Transverse colon (tissue), 4 donors: ENCODE data around the gene PAQR3. TPM values are rescaled to one million over a fixed set of nuclear protein-coding genes. Genes with fewer than 3 reads are reported as not detected.
A peak's percentile ranks its signal among the peaks of the same experiment; 100 is the strongest.

Source experiments
- DNase-seq: peaks from one replicate; pipeline ENCODE4 v3.0.0-alpha.2; 2019
- H3K27ac ChIP-seq, 4 donors: fragments of 200-600 bp; sonication (generic); 2 replicates each; pipeline ENCODE4 v1.5.1; 2016 to 2018; ENCODE audit warnings: inconsistent platforms in 4 of 4
- H3K27me3 ChIP-seq: fragments of 200-600 bp; sonication (generic); 2 replicates; pipeline ENCODE4 v1.5.1; 2017; ENCODE audit warnings: inconsistent platforms
- H3K36me3 ChIP-seq, 4 donors: fragments of 200-600 bp; sonication (generic); 2 replicates each; pipeline ENCODE4 v1.5.1; 2017 to 2019; ENCODE audit warnings: inconsistent platforms in 4 of 4
- H3K4me1 ChIP-seq, 4 donors: fragments of 200-600 bp; sonication (generic); 2 replicates each; pipeline ENCODE4 v1.5.1; 2017 to 2020; ENCODE audit warnings: inconsistent platforms in 4 of 4
- H3K4me3 ChIP-seq, 4 donors: fragments of 200-600 bp; sonication (generic); 1 replicate in 1 of 4; 2 replicates in 3 of 4; pipeline versions ENCODE4 v1.5.1 to v1.6.1; 2017 to 2019; ENCODE audit warnings: inconsistent platforms in 4 of 4
- H3K9me3 ChIP-seq, 2 donors: fragments of 200-600 bp; sonication (generic); 2 replicates each; pipeline ENCODE4 v1.5.1; 2017 to 2019; ENCODE audit warnings: inconsistent platforms in 2 of 2
- EP300 ChIP-seq: sonication (generic); formaldehyde crosslinking; IDR thresholded peaks from one replicate; pipeline ENCODE4 v1.6.1; 2017; ENCODE audit warnings: antibody characterized with exemption, low read depth
- POLR2A ChIP-seq: fragments of 450-650 bp; IDR thresholded peaks from one replicate; pipeline ENCODE4 v1.6.1; 2016; ENCODE audit warnings: antibody characterized with exemption, mild to moderate bottlenecking, moderate library complexity
- POLR2AphosphoS5 ChIP-seq, 3 donors: sonication (generic); formaldehyde crosslinking; IDR thresholded peaks; one replicate each; pipeline ENCODE4 v1.6.1; 2016; ENCODE audit warnings: antibody characterized with exemption in 3 of 3
- WGBS, 2 donors: methylation state at CpG; one replicate each; pipeline ENCODE4 v1.1.5; 2018; ENCODE audit warnings: low coverage in 1 of 2; 5-methylcytosine and 5-hydroxymethylcytosine counted together
- in situ Hi-C, 4 donors: fragments of 200-750 bp; cut with MboI; loops; one replicate each; pipeline versions ENCODE4 v1.15.0 to v1.15.1; 2017; ENCODE audit warnings: low sequenced_read_pairs in 3 of 4, low pct_ligation_motif_present in 1 of 4, low pct_unique_long_range_greater_than_20kb in 1 of 4
- intact Hi-C: fragments of 100-400 bp; cut with DNase I; formaldehyde crosslinking; loops from one replicate; pipeline ENCODE4 v1.15.1; 2023; ENCODE audit warnings: low total_unique reads
- total RNA-seq, 4 donors: library from RNA; depleted of rRNA; stranded (reverse); fragments of >200 nt; gene quantifications; one replicate each; pipeline ENCODE4 v1.1.0, GENCODE V29; 2016
- TF ChIP-seq, protein P1 (sequence below), 5 experiments: fragments of 200-600 bp in 3 of 5; fragments of 450-650 bp in 2 of 5; sonication (generic) in 3 of 5; IDR thresholded peaks; 1 replicate in 2 of 5; 2 replicates in 3 of 5; pipeline ENCODE4 v1.5.1; 2016 to 2017; ENCODE audit warnings: antibody characterized with exemption in 5 of 5, inconsistent platforms in 3 of 5, mild to moderate bottlenecking in 2 of 5, moderate library complexity in 1 of 5

The PAQR3 gene
- total RNA-seq, 4 donors from 2014 or later = 4.0 to 13.1 (median 12.7) TPM

GRCh38 chr4:78936989-78937388 is 2.2 kb downstream of the PAQR3 start:
- H3K4me3 ChIP-seq = no peak overlapping the region
- no peak overlapping the region for H3K27ac ChIP-seq
- 79 to 83% methylated on average over 2 to 4 of the region's 4 CpGs for WGBS, 2 donors
- intact Hi-C loops = no loop called here
- TF ChIP-seq, protein P1, sequence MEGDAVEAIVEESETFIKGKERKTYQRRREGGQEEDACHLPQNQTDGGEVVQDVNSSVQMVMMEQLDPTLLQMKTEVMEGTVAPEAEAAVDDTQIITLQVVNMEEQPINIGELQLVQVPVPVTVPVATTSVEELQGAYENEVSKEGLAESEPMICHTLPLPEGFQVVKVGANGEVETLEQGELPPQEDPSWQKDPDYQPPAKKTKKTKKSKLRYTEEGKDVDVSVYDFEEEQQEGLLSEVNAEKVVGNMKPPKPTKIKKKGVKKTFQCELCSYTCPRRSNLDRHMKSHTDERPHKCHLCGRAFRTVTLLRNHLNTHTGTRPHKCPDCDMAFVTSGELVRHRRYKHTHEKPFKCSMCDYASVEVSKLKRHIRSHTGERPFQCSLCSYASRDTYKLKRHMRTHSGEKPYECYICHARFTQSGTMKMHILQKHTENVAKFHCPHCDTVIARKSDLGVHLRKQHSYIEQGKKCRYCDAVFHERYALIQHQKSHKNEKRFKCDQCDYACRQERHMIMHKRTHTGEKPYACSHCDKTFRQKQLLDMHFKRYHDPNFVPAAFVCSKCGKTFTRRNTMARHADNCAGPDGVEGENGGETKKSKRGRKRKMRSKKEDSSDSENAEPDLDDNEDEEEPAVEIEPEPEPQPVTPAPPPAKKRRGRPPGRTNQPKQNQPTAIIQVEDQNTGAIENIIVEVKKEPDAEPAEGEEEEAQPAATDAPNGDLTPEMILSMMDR (IDR thresholded peaks at IDR 0.05) = no peak
- TF ChIP-seq POLR2A (no peak), EP300 (no peak), POLR2AphosphoS5 (IDR thresholded peaks at IDR 0.05) (no peak)
- no peaks in the 10 kb centered on the region for H3K27me3 ChIP-seq
- in situ Hi-C loops = no loop called here
- H3K9me3 ChIP-seq = no peaks in the 10 kb centered on the region
- no peaks in the 10 kb centered on the region for H3K36me3 ChIP-seq
- peaks cover 6 to 17% (median 9%) of the 10 kb centered on the region in 4 donors for H3K4me1 ChIP-seq
- DNase-seq = no peak

GRCh38 chr4:78930016-78930629 is 9.1 kb downstream of the PAQR3 start:
- intact Hi-C loops (no loop called here), in situ Hi-C loops (no loop called here)
- no peak for DNase-seq
- no peak overlapping the region for H3K27ac ChIP-seq
- TF ChIP-seq POLR2AphosphoS5 (IDR thresholded peaks at IDR 0.05) (no peak), EP300 (no peak), POLR2A (no peak)
- TF ChIP-seq, protein P1 (IDR thresholded peaks at IDR 0.05) = no peak
- 95 to 97% methylated on average over 6 of the region's 6 CpGs for WGBS, 2 donors
- no peaks in the 10 kb centered on the region for H3K27me3 ChIP-seq
- H3K4me3 ChIP-seq = no peak overlapping the region
- no peaks in the 10 kb centered on the region for H3K9me3 ChIP-seq
- peaks cover 0 to 10% (median 0%) of the 10 kb centered on the region in 4 donors for H3K36me3 ChIP-seq
- peaks cover 0 to 6% (median 0%) of the 10 kb centered on the region in 4 donors for H3K4me1 ChIP-seq

DNA sequence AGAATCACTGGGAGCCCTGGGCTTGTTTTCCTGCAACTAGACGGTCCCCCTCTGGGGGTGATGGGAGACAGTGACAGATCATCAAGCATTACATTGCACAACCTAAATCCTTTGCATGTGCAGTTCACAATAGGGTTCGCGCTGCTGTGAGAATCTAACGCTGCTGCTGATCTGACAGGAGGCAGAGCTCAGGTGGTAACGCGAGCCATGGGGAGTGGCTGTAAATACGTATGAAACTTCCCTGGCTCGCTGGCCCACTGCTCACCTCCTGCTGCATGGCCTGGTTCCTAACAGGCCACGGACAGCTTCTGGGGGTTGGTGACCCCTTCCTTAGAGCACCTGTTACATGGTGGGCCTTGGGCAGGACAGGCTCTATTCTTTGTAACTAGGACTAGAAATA is 10.4 kb downstream of the PAQR3 start:
- WGBS, 2 donors = 96% methylated on average over 9 of the region's 9 CpGs; no CpG with 5 or more reads in 1 of the 2 donors

DNA sequence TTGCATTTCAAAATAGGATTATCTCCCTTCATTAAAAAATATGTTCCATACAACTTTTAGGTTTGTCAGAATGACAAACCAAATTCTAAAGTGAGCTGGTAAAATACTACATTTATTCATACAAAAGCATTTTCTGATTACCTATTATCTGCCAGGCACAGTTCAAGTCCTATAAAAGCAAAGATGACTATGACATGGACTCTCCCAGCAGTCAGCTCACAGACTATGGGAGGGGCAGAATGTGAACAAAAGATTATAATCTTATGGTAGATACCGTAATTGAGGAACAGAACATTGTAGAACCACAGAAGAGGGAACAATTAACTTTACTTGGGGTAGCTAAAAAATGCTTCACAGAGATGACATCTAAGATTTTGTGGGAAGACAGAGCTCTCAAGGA is 12.4 kb downstream of the PAQR3 start:
- H3K9me3 ChIP-seq = no peaks in the 10 kb centered on the region
- H3K36me3 ChIP-seq = peaks cover 0 to 10% (median 0%) of the 10 kb centered on the region in 4 donors
- intact Hi-C loops (no loop called here), in situ Hi-C loops (no loop called here)
- TF ChIP-seq POLR2AphosphoS5 (IDR thresholded peaks at IDR 0.05) = no peak
- TF ChIP-seq POLR2A = no peak
- TF ChIP-seq EP300 = no peak
- TF ChIP-seq, protein P1 (IDR thresholded peaks at IDR 0.05) = no peak
- WGBS, 2 donors = 48 to 85% methylated on average over 1 of the region's 1 CpG
- no peak overlapping the region for H3K4me3 ChIP-seq
- peak overlapping the region in 2 of 4 donors; percentile 15 to 55 for H3K27ac ChIP-seq
- no peaks in the 10 kb centered on the region for H3K27me3 ChIP-seq
- H3K4me1 ChIP-seq = peaks cover 0 to 22% (median 0%) of the 10 kb centered on the region in 4 donors
- no peak for DNase-seq

More for the DNA sequence above, 10.4 kb downstream of the PAQR3 start:
- intact Hi-C loops (no loop called here), in situ Hi-C loops (no loop called here)
- Histone ChIP-seq H3K36me3 (peaks cover 0 to 10% (median 0%) of the 10 kb centered on the region in 4 donors), H3K27ac (no peak overlapping the region), H3K9me3 (no peaks in the 10 kb centered on the region), H3K4me1 (peaks cover 0 to 13% (median 0%) of the 10 kb centered on the region in 4 donors), H3K4me3 (no peak overlapping the region), H3K27me3 (no peaks in the 10 kb centered on the region)
- DNase-seq = no peak
- no peak for TF ChIP-seq POLR2A
- TF ChIP-seq POLR2AphosphoS5 (IDR thresholded peaks at IDR 0.05) = no peak
- TF ChIP-seq, protein P1 (IDR thresholded peaks at IDR 0.05) = no peak
- TF ChIP-seq EP300 = no peak
